OCI-LY1 (cell line): ENCODE results near the gene MAPK1.

ENCODE experiments used
- CTCF ChIP-seq: fragments of 200-600 bp; sonication (generic), shearing (Covaris generic); IDR thresholded peaks from 2 replicates; pipeline ENCODE4 v1.5.1; 2017; ENCODE audit warnings: mild to moderate bottlenecking, antibody characterized with exemption, low read length, moderate library complexity, mixed read lengths
- EZH2 ChIP-seq: fragments of 200-600 bp; sonication (generic), shearing (Covaris generic); IDR thresholded peaks from 2 replicates; pipeline ENCODE4 v1.8.0; 2017; ENCODE audit warnings: borderline replicate concordance, mixed run types, mild to moderate bottlenecking, antibody characterized with exemption, low read length, moderate library complexity, mixed read lengths

- TF ChIP-seq CTCF = no peak
- no peak for TF ChIP-seq EZH2
These were observed 49.0 kb upstream of the MAPK1 start for GRCh38 chr22:21916309-21916918.
